ENCODE results near the gene WDR75.
"Not testable (repeated sequence)": the region's sequence is repeated elsewhere in the genome, so short reads cannot be mapped to it uniquely, and the experiment has no call there.

Gene WDR75

GRCh38 chr2:189413249-189413648 lies 28.0 kb upstream of the WDR75 start:
- in situ Hi-C loops (cut with MboI; ENCODE audit: low pct_unique_long_range_greater_than_20kb, low sequenced_read_pairs, unreplicated experiment), result loop anchor here (25.0 kb wide), 2 partner anchors 276 to 901 kb away; no protein-coding TSS in a partner anchor
- TF ChIP-seq, protein P1, sequence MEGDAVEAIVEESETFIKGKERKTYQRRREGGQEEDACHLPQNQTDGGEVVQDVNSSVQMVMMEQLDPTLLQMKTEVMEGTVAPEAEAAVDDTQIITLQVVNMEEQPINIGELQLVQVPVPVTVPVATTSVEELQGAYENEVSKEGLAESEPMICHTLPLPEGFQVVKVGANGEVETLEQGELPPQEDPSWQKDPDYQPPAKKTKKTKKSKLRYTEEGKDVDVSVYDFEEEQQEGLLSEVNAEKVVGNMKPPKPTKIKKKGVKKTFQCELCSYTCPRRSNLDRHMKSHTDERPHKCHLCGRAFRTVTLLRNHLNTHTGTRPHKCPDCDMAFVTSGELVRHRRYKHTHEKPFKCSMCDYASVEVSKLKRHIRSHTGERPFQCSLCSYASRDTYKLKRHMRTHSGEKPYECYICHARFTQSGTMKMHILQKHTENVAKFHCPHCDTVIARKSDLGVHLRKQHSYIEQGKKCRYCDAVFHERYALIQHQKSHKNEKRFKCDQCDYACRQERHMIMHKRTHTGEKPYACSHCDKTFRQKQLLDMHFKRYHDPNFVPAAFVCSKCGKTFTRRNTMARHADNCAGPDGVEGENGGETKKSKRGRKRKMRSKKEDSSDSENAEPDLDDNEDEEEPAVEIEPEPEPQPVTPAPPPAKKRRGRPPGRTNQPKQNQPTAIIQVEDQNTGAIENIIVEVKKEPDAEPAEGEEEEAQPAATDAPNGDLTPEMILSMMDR (IDR thresholded peaks at IDR 0.05; ENCODE audit: extremely low read depth, insufficient read depth, missing control alignments), result no peak
- no peak for DNase-seq (ENCODE audit: low spot score)

DNA sequence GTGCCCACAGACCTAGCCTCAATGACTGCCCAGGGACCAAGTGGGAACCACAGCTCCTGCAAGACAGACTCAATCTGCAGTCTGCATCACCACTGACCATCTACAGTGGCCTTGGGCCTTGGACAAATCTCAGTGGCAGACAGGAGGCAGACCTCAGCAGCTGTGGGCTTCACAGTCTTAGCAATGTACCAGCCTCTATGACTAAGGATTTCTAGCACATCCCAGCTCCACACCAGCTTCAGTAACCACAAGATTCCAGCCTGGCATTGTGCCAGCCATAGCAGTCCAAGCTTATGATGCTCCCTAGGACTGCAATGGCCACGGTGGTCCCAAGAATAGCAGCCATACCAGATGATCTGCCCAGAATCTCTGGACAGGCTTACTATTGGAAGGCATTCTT lies 19.6 kb upstream of the WDR75 start:
- DNase-seq (ENCODE audit: low spot score), result no peak
- TF ChIP-seq, protein P1 (IDR thresholded peaks at IDR 0.05; ENCODE audit: extremely low read depth, insufficient read depth, missing control alignments), result no peak
- in situ Hi-C loops (cut with MboI; ENCODE audit: low pct_unique_long_range_greater_than_20kb, low sequenced_read_pairs, unreplicated experiment), result loop anchor here (25.0 kb wide), 2 partner anchors 284 to 909 kb away; no protein-coding TSS in a partner anchor

DNA sequence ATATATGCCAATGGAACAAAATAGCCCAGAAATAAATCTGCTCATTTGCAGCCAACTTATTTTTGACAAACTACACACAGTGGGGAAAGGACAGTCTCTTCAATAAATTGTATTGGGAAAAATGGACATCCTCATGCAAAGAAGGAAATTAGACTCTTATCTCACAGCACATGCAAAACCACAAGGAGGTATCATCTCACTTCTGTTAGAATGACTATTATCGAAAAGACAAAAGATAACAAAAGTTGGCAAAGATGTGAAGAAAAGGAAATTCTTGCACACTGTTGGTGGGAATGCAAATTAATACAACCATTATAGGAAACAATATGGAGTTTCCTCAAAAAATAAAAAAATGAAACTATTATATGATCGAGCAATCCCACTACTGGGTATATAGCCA lies 16.3 kb upstream of the WDR75 start:
- no peak for DNase-seq (ENCODE audit: low spot score)
- in situ Hi-C loops (cut with MboI; ENCODE audit: low pct_unique_long_range_greater_than_20kb, low sequenced_read_pairs, unreplicated experiment), result loop anchor here (25.0 kb wide), 2 partner anchors 288 to 913 kb away; no protein-coding TSS in a partner anchor
- TF ChIP-seq, protein P1 (IDR thresholded peaks at IDR 0.05; ENCODE audit: extremely low read depth, insufficient read depth, missing control alignments), result no peak

- TF ChIP-seq, protein P1 (IDR thresholded peaks at IDR 0.05; ENCODE audit: extremely low read depth, insufficient read depth, missing control alignments), result no peak
- in situ Hi-C loops (cut with MboI; ENCODE audit: low pct_unique_long_range_greater_than_20kb, low sequenced_read_pairs, unreplicated experiment), result no loop called here
- no peak for DNase-seq (ENCODE audit: low spot score)
Measured at GRCh38 chr2:189425676-189426075, 15.6 kb upstream of the WDR75 start.

- TF ChIP-seq, protein P1 (IDR thresholded peaks at IDR 0.05; ENCODE audit: extremely low read depth, insufficient read depth, missing control alignments), result no peak
- in situ Hi-C loops (cut with MboI; ENCODE audit: low pct_unique_long_range_greater_than_20kb, low sequenced_read_pairs, unreplicated experiment), result no loop called here
- no peak for DNase-seq (ENCODE audit: low spot score)
Measured at GRCh38 chr2:189426886-189427285, 14.4 kb upstream of the WDR75 start.

- no peak for DNase-seq (ENCODE audit: low spot score)
- in situ Hi-C loops (cut with MboI; ENCODE audit: low pct_unique_long_range_greater_than_20kb, low sequenced_read_pairs, unreplicated experiment), result no loop called here
- TF ChIP-seq, protein P1 (IDR thresholded peaks at IDR 0.05; ENCODE audit: extremely low read depth, insufficient read depth, missing control alignments), result no peak
Measured at GRCh38 chr2:189427872-189428271, 13.4 kb upstream of the WDR75 start.

DNA sequence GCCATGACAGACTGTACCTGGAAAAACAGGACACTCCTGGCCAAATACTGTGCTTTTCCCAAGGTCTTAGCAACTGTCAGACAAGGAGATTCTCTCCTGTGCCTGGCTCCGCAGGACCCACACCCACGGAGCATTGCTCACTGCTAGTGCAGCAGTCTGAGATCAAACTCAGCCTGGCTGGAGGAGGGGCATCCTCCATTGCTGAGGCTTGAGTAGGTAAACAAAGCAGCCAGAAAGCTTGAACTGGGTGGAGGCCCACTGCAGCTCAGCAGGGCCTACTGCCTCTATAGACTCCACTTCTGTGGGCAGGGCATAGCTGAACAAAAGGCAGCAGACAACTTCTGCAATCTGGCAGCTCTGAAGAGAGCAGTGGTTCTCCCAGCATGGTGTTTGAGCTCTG lies 10.8 kb upstream of the WDR75 start:
- in situ Hi-C loops (cut with MboI; ENCODE audit: low pct_unique_long_range_greater_than_20kb, low sequenced_read_pairs, unreplicated experiment), result not testable (repeated sequence)

DNA sequence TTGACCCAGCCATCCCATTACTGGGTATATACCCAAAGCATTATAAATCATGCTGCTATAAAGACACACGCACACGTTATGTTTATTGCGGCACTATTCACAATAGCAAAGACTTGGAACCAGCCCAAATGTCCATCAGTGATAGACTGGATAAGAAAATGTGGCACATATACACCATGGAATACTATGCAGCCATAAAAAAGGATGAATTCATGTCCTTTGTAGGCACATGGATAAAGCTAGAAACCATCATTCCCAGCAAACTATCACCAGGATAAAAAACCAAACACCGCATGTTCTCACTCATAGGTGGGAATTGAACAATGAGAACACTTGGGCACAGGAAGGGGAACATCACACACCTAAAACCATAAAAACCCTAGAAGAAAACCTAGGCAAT lies 5.5 kb upstream of the WDR75 start:
- DNase-seq (ENCODE audit: low spot score); in situ Hi-C loops (cut with MboI; ENCODE audit: low pct_unique_long_range_greater_than_20kb, low sequenced_read_pairs, unreplicated experiment): not testable (repeated sequence)

More for the DNA sequence above, 10.8 kb upstream of the WDR75 start:
- DNase-seq (ENCODE audit: low spot score), result not testable (repeated sequence)
